Keratinocyte (primary cell): ENCODE data around the gene TRIM3.

ENCODE experiments used
- CTCF ChIP-seq, 3 experiments: IDR thresholded peaks in 1 of 3; conservative IDR thresholded peaks in 1 of 3; optimal IDR thresholded peaks in 1 of 3; 2 replicates in 2 of 3; 3 replicates in 1 of 3; pipeline versions ENCODE3 to v1.5.1; 2011; ENCODE audit warnings: low read length in 3 of 3, mild to moderate bottlenecking in 3 of 3, moderate library complexity in 2 of 3, control low read depth in 1 of 3, inconsistent platforms in 1 of 3; ENCODE audit not compliant: insufficient read depth in 2 of 3; ENCODE audit errors: extremely low read depth in 1 of 3
- EZH2 ChIP-seq: IDR thresholded peaks from one replicate; pipeline ENCODE4 v1.6.1; 2012; ENCODE audit warnings: inconsistent platforms, mild to moderate bottlenecking, low read length, moderate library complexity

- no peak for TF ChIP-seq CTCF (optimal IDR thresholded peaks at IDR 0.05 in 1 of 3, IDR thresholded peaks at IDR 0.05 in 1 of 3, conservative IDR thresholded peaks at IDR 0.05 in 1 of 3; ENCODE audit: extremely low read depth in 1 of 3, insufficient read depth in 2 of 3, low read length in 3 of 3)
- TF ChIP-seq EZH2, result no peak
Observed at GRCh38 chr11:6431861-6432260, 41.9 kb downstream of the TRIM3 start.
